Glutamatergic neuron (in vitro differentiated cells): ENCODE results near the gene SEMA3F. TPM values are rescaled to one million over a fixed set of nuclear protein-coding genes. Genes with fewer than 3 reads are reported as not detected.

ENCODE experiments used
- DNase-seq: peaks from one replicate; pipeline ENCODE4 v3.0.0; 2022
- H3K27ac Mint-ChIP-seq: one replicate; pipeline ENCODE4 v1.8.0; 2020; ENCODE audit warnings: mild to moderate bottlenecking, mixed read lengths, inconsistent platforms; ENCODE audit not compliant: unreplicated experiment
- H3K27me3 Mint-ChIP-seq: one replicate; pipeline ENCODE4 v1.8.0; 2020; ENCODE audit warnings: mild to moderate bottlenecking, moderate library complexity, mixed read lengths, inconsistent platforms; ENCODE audit not compliant: unreplicated experiment
- H3K36me3 Mint-ChIP-seq: one replicate; pipeline ENCODE4 v1.8.0; 2020; ENCODE audit warnings: mild to moderate bottlenecking, mixed read lengths, inconsistent platforms; ENCODE audit not compliant: unreplicated experiment
- H3K4me1 Mint-ChIP-seq: one replicate; pipeline ENCODE4 v1.8.0; 2020; ENCODE audit warnings: mild to moderate bottlenecking, low read depth, mixed read lengths, inconsistent platforms; ENCODE audit not compliant: unreplicated experiment
- H3K4me3 Mint-ChIP-seq: one replicate; pipeline ENCODE4 v1.8.0; 2020; ENCODE audit warnings: mild to moderate bottlenecking, mixed read lengths, inconsistent platforms; ENCODE audit not compliant: unreplicated experiment
- H3K9me3 Mint-ChIP-seq: one replicate; pipeline ENCODE4 v1.8.0; 2020; ENCODE audit warnings: mild to moderate bottlenecking, moderate library complexity, mixed read lengths, inconsistent platforms; ENCODE audit not compliant: unreplicated experiment
- total RNA-seq: library from RNA; stranded (reverse); fragmentation: NEBNext Ultra II Directional; extraction: Animal tissue kit (Norgen Biotek cat#: 25700); gene quantifications from one replicate; pipeline ENCODE4 v1.2.1, GENCODE V29; 2021; ENCODE audit not compliant: unreplicated experiment
- TF ChIP-seq, protein P1 (sequence below): fragments of 200-600 bp; sonication (generic); IDR thresholded peaks from one replicate; pipeline ENCODE4 v1.5.0; 2021; ENCODE audit not compliant: partially characterized antibody, unreplicated experiment

SEMA3F gene
- total RNA-seq, 1 donor from 2014 or later, result 41.2 TPM

GRCh38 chr3:50130436-50130835 lies 24.7 kb upstream of the SEMA3F start:
- Mint-ChIP-seq H3K27ac (no peak overlapping the region), H3K4me3 (no peak overlapping the region)
- no peak for DNase-seq

GRCh38 chr3:50132421-50133282 lies 22.5 kb upstream of the SEMA3F start:
- no peak for DNase-seq
- H3K4me1 Mint-ChIP-seq, result peaks cover 5% of the 10 kb centered on the region
- H3K4me3 Mint-ChIP-seq, result no peak overlapping the region
- TF ChIP-seq, protein P1, sequence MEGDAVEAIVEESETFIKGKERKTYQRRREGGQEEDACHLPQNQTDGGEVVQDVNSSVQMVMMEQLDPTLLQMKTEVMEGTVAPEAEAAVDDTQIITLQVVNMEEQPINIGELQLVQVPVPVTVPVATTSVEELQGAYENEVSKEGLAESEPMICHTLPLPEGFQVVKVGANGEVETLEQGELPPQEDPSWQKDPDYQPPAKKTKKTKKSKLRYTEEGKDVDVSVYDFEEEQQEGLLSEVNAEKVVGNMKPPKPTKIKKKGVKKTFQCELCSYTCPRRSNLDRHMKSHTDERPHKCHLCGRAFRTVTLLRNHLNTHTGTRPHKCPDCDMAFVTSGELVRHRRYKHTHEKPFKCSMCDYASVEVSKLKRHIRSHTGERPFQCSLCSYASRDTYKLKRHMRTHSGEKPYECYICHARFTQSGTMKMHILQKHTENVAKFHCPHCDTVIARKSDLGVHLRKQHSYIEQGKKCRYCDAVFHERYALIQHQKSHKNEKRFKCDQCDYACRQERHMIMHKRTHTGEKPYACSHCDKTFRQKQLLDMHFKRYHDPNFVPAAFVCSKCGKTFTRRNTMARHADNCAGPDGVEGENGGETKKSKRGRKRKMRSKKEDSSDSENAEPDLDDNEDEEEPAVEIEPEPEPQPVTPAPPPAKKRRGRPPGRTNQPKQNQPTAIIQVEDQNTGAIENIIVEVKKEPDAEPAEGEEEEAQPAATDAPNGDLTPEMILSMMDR, result no peak
- peak overlapping the region; percentile 33 for H3K27ac Mint-ChIP-seq
- peaks cover 13% of the 10 kb centered on the region for H3K27me3 Mint-ChIP-seq
- H3K9me3 Mint-ChIP-seq, result peaks cover 6% of the 10 kb centered on the region
- no peaks in the 10 kb centered on the region for H3K36me3 Mint-ChIP-seq

More at GRCh38 chr3:50130436-50130835, 24.7 kb upstream of the SEMA3F start:
- Mint-ChIP-seq H3K4me1 (peaks cover 15% of the 10 kb centered on the region), H3K9me3 (peaks cover 8% of the 10 kb centered on the region), H3K36me3 (no peaks in the 10 kb centered on the region), H3K27me3 (peaks cover 8% of the 10 kb centered on the region)
- TF ChIP-seq, protein P1, result no peak

GRCh38 chr3:50133283-50133615 lies 21.9 kb upstream of the SEMA3F start:
- Mint-ChIP-seq H3K4me3 (no peak overlapping the region), H3K27ac (no peak overlapping the region), H3K9me3 (peaks cover 4% of the 10 kb centered on the region), H3K36me3 (no peaks in the 10 kb centered on the region), H3K27me3 (peaks cover 13% of the 10 kb centered on the region), H3K4me1 (peaks cover 5% of the 10 kb centered on the region)
- DNase-seq, result no peak
- TF ChIP-seq, protein P1, result no peak

GRCh38 chr3:50134367-50134766 lies 20.8 kb upstream of the SEMA3F start:
- Mint-ChIP-seq H3K36me3 (no peaks in the 10 kb centered on the region), H3K4me3 (no peak overlapping the region), H3K27me3 (peaks cover 13% of the 10 kb centered on the region), H3K9me3 (peaks cover 4% of the 10 kb centered on the region), H3K27ac (no peak overlapping the region), H3K4me1 (peaks cover 5% of the 10 kb centered on the region)
- TF ChIP-seq, protein P1, result no peak
- DNase-seq, result no peak

DNA sequence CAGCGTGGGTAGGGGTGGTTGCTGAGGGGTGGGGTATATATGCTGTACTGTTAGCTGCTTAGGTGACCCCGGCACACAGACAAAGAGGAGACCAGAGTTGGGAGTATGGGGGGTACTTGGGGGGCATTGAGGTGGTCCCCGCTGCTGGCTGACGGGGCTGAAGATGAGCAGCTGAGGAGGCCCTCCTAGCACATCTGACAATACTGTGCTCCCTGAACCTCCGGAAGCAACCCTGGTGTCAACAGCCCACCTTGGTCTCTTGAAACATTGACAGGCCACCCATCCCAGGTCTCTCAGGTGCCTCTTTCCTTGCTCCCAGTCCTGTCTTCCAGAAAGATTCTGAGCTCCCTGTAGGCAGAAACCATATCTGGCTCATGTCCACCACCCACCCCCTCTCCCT lies 19.2 kb upstream of the SEMA3F start:
- peaks cover 4% of the 10 kb centered on the region for H3K9me3 Mint-ChIP-seq
- no peak overlapping the region for H3K4me3 Mint-ChIP-seq
- DNase-seq, result no peak
- H3K36me3 Mint-ChIP-seq, result no peaks in the 10 kb centered on the region
- H3K4me1 Mint-ChIP-seq, result peaks cover 5% of the 10 kb centered on the region
- H3K27ac Mint-ChIP-seq, result no peak overlapping the region
- TF ChIP-seq, protein P1, result no peak
- H3K27me3 Mint-ChIP-seq, result peaks cover 14% of the 10 kb centered on the region
